Neural progenitor cell (in vitro differentiated cells): ENCODE measurements around the gene LPP. TPM values are rescaled to one million over a fixed set of nuclear protein-coding genes. Genes with fewer than 3 reads are reported as not detected.

Experiments
- DNase-seq: peaks from one replicate; pipeline ENCODE4 v3.0.0-alpha.2; 2016; ENCODE audit warnings: low spot score
- H2AFZ ChIP-seq: fragments of 200-600 bp; sonication (generic); replicated peaks from 2 replicates; pipeline ENCODE4 v1.6.1; 2016; ENCODE audit warnings: antibody characterized with exemption
- H3F3A ChIP-seq: fragments of 200-600 bp; sonication (generic); 2 replicates; pipeline ENCODE4 v1.6.1; 2016; ENCODE audit warnings: antibody characterized with exemption, low read depth
- H3K27ac ChIP-seq: fragments of 200-600 bp; sonication (generic); 2 replicates; pipeline ENCODE4 v1.5.1; 2016; ENCODE audit warnings: mild to moderate bottlenecking
- H3K27me3 ChIP-seq: fragments of 200-600 bp; sonication (generic); 2 replicates; pipeline ENCODE4 v1.6.1; 2016; ENCODE audit warnings: mild to moderate bottlenecking, moderate library complexity
- H3K36me3 ChIP-seq: fragments of 200-600 bp; sonication (generic); 2 replicates; pipeline ENCODE4 v1.5.1; 2016
- H3K4me1 ChIP-seq: fragments of 200-600 bp; sonication (generic); 2 replicates; pipeline ENCODE4 v1.6.1; 2016; ENCODE audit warnings: mixed run types
- H3K4me2 ChIP-seq: fragments of 200-600 bp; sonication (generic); 2 replicates; pipeline ENCODE4 v1.6.1; 2016
- H3K4me3 ChIP-seq: fragments of 200-600 bp; sonication (generic); 2 replicates; pipeline ENCODE4 v1.5.1; 2016
- H3K79me2 ChIP-seq: fragments of 200-600 bp; sonication (generic); 2 replicates; pipeline ENCODE4 v1.6.1; 2016; ENCODE audit warnings: low read depth
- H3K9ac ChIP-seq: fragments of 200-600 bp; sonication (generic); 2 replicates; pipeline ENCODE4 v1.6.1; 2016
- H3K9me3 ChIP-seq: fragments of 200-600 bp; sonication (generic); 2 replicates; pipeline ENCODE4 v1.5.1; 2016; ENCODE audit warnings: low read depth
- H4K20me1 ChIP-seq: fragments of 200-600 bp; sonication (generic); 2 replicates; pipeline ENCODE4 v1.6.1; 2016; ENCODE audit warnings: low read depth
- H3K27ac Mint-ChIP-seq: 3 replicates; pipeline ENCODE4 v1.8.0; 2021; ENCODE audit warnings: mixed read lengths
- H3K27me3 Mint-ChIP-seq: 2 replicates; pipeline ENCODE4 v1.8.0; 2022; ENCODE audit warnings: low read depth, mild to moderate bottlenecking, inconsistent platforms, moderate library complexity, mixed read lengths; ENCODE audit not compliant: insufficient read depth
- H3K36me3 Mint-ChIP-seq: 3 replicates; pipeline ENCODE4 v1.8.0; 2021; ENCODE audit warnings: mixed read lengths
- H3K4me1 Mint-ChIP-seq: 3 replicates; pipeline ENCODE4 v1.8.0; 2021; ENCODE audit warnings: mixed read lengths
- H3K4me3 Mint-ChIP-seq: 3 replicates; pipeline ENCODE4 v1.8.0; 2021; ENCODE audit warnings: mild to moderate bottlenecking, moderate library complexity, mixed read lengths
- H3K9me3 Mint-ChIP-seq: 3 replicates; pipeline ENCODE4 v1.8.0; 2020; ENCODE audit warnings: mixed read lengths
- EZH2 ChIP-seq: fragments of 200-600 bp; sonication (generic); IDR thresholded peaks from 2 replicates; pipeline ENCODE4 v1.6.1; 2017; ENCODE audit warnings: antibody characterized with exemption, mild to moderate bottlenecking, moderate library complexity
- EZH2phosphoT487 ChIP-seq: fragments of 200-600 bp; sonication (generic); IDR thresholded peaks from 2 replicates; pipeline ENCODE4 v1.6.1; 2017; ENCODE audit warnings: antibody characterized with exemption
- total RNA-seq: library from RNA; depleted of rRNA; stranded (reverse); fragments of >200 nt; gene quantifications from 2 replicates; pipeline ENCODE4 v1.2.3, GENCODE V29; 2015; ENCODE audit warnings: low replicate concordance
- TF ChIP-seq, protein P1 (sequence below): fragments of 200-600 bp; sonication (generic); IDR thresholded peaks from 2 replicates; pipeline ENCODE4 v1.5.1; 2017; ENCODE audit warnings: antibody characterized with exemption, mild to moderate bottlenecking

The LPP gene
- total RNA-seq, 1 donor from 2014 or later = 18.9 TPM

- Histone ChIP-seq H3K4me2 (no peak overlapping the region), H3K36me3 (no peaks in the 10 kb centered on the region), H3K4me1 (no peaks in the 10 kb centered on the region), H3K27ac (no peak overlapping the region), H3K9ac (no peak overlapping the region), H3K9me3 (no peaks in the 10 kb centered on the region), H3K27me3 (no peaks in the 10 kb centered on the region), H3F3A (no peaks in the 10 kb centered on the region), H3K79me2 (no peaks in the 10 kb centered on the region), H2AFZ (no peak overlapping the region), H4K20me1 (no peaks in the 10 kb centered on the region), H3K4me3 (no peak overlapping the region)
- no peak for DNase-seq
- Mint-ChIP-seq H3K4me3 (no peak overlapping the region), H3K36me3 (peaks cover 13% of the 10 kb centered on the region), H3K4me1 (no peaks in the 10 kb centered on the region), H3K9me3 (no peaks in the 10 kb centered on the region), H3K27ac (no peak overlapping the region), H3K27me3 (peaks cover 2% of the 10 kb centered on the region)
- TF ChIP-seq, protein P1, sequence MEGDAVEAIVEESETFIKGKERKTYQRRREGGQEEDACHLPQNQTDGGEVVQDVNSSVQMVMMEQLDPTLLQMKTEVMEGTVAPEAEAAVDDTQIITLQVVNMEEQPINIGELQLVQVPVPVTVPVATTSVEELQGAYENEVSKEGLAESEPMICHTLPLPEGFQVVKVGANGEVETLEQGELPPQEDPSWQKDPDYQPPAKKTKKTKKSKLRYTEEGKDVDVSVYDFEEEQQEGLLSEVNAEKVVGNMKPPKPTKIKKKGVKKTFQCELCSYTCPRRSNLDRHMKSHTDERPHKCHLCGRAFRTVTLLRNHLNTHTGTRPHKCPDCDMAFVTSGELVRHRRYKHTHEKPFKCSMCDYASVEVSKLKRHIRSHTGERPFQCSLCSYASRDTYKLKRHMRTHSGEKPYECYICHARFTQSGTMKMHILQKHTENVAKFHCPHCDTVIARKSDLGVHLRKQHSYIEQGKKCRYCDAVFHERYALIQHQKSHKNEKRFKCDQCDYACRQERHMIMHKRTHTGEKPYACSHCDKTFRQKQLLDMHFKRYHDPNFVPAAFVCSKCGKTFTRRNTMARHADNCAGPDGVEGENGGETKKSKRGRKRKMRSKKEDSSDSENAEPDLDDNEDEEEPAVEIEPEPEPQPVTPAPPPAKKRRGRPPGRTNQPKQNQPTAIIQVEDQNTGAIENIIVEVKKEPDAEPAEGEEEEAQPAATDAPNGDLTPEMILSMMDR = no peak
- no peak for TF ChIP-seq EZH2phosphoT487
- no peak for TF ChIP-seq EZH2
Observed at GRCh38 chr3:188884299-188885043, 730.5 kb downstream of the LPP start.

- Mint-ChIP-seq H3K4me3 (no peak overlapping the region), H3K36me3 (peaks cover 2% of the 10 kb centered on the region), H3K27ac (no peak overlapping the region), H3K9me3 (no peaks in the 10 kb centered on the region), H3K4me1 (no peaks in the 10 kb centered on the region), H3K27me3 (peaks cover 2% of the 10 kb centered on the region)
- no peak for TF ChIP-seq EZH2
- TF ChIP-seq, protein P1 = no peak
- no peaks in the 10 kb centered on the region for H3K9me3 ChIP-seq
- no peak overlapping the region for H2AFZ ChIP-seq
- no peak overlapping the region for H3K27ac ChIP-seq
- H3K9ac ChIP-seq = no peak overlapping the region
- H3K4me3 ChIP-seq = no peak overlapping the region
- no peaks in the 10 kb centered on the region for H3K36me3 ChIP-seq
- no peak for DNase-seq
- H3F3A ChIP-seq = no peaks in the 10 kb centered on the region
- H3K4me2 ChIP-seq = no peak overlapping the region
- no peaks in the 10 kb centered on the region for H3K79me2 ChIP-seq
- H4K20me1 ChIP-seq = no peaks in the 10 kb centered on the region
- H3K27me3 ChIP-seq = no peaks in the 10 kb centered on the region
- H3K4me1 ChIP-seq = no peaks in the 10 kb centered on the region
Observed at GRCh38 chr3:188888321-188889053, 734.5 kb downstream of the LPP start.

DNA sequence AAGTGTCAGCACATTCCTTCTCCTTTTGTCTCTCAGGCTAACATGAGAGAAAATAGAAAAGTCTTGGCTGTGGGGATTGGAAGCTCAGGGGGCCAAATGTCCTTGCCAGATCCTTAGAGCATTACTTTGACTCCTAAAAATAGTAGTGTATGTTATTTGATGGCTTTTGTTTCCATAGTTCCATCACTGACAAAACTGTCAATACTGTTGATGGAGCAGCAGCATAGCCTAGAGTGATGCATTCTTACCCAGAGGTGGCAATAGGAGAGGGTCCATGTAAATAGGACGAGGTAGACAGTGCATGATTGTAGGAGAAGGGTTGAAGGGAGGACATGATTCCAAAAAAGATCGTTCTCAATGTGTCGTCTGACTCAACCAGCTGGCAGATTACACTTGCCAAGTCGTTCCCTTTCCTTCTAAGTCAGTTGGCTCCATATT lies 735.1 kb downstream of the LPP start:
- H3K4me3 Mint-ChIP-seq = no peak overlapping the region

More for the DNA sequence above, 735.1 kb downstream of the LPP start:
- Mint-ChIP-seq H3K36me3 (peaks cover 2% of the 10 kb centered on the region), H3K27me3 (peaks cover 2% of the 10 kb centered on the region), H3K27ac (no peak overlapping the region), H3K9me3 (no peaks in the 10 kb centered on the region), H3K4me1 (no peaks in the 10 kb centered on the region)
- TF ChIP-seq EZH2 (no peak), EZH2phosphoT487 (no peak)
- TF ChIP-seq, protein P1 = no peak
- H3K79me2 ChIP-seq = no peaks in the 10 kb centered on the region
- H3K4me3 ChIP-seq = no peak overlapping the region
- H4K20me1 ChIP-seq = no peaks in the 10 kb centered on the region
- no peak for DNase-seq
- no peak overlapping the region for H3K9ac ChIP-seq
- no peak overlapping the region for H2AFZ ChIP-seq
- no peaks in the 10 kb centered on the region for H3K27me3 ChIP-seq
- H3K9me3 ChIP-seq = no peaks in the 10 kb centered on the region
- H3K4me2 ChIP-seq = no peak overlapping the region
- H3K36me3 ChIP-seq = no peaks in the 10 kb centered on the region
- no peaks in the 10 kb centered on the region for H3F3A ChIP-seq
- no peaks in the 10 kb centered on the region for H3K4me1 ChIP-seq
- no peak overlapping the region for H3K27ac ChIP-seq
